ENCODE results near the gene TEX48.

- TF ChIP-seq EZH2 (IDR thresholded peaks at IDR 0.05; ENCODE audit: low read length, missing control alignments): no peak
- no peak for TF ChIP-seq CTCF (conservative IDR thresholded peaks at IDR 0.05 in 1 of 2, IDR thresholded peaks at IDR 0.05 in 1 of 2; ENCODE audit: low read depth in 1 of 2, low read length in 2 of 2)
Measured at GRCh38 chr9:114621975-114622609, 59.9 kb downstream of the TEX48 start.

All from fibroblast of lung (primary cell).